NB4 (cell line): Measurements from ENCODE around the gene SLFN14.
"Not testable (repeated sequence)": the region's sequence is repeated elsewhere in the genome, so short reads cannot be mapped to it uniquely, and the experiment has no call there.

Experiments used
- DNase-seq: peaks from one replicate; pipeline ENCODE4 v3.0.0; 2010; ENCODE audit warnings: low read depth
- H3K4me3 ChIP-seq: one replicate; pipeline ENCODE4 v1.5.1; 2011; ENCODE audit warnings: mild to moderate bottlenecking, low read depth, low read length, moderate library complexity
- CTCF ChIP-seq: IDR thresholded peaks from one replicate; pipeline ENCODE4 v1.5.1; 2012; ENCODE audit warnings: low read depth, low read length
- MAX ChIP-seq: IDR thresholded peaks from 2 replicates; pipeline ENCODE4 v1.6.1; 2011; ENCODE audit warnings: low read depth, low read length
- MYC ChIP-seq: IDR thresholded peaks from 2 replicates; pipeline ENCODE4 v1.6.1; 2011; ENCODE audit warnings: low read depth, low read length
- POLR2A ChIP-seq: IDR thresholded peaks from 2 replicates; pipeline ENCODE4 v1.6.1; 2011; ENCODE audit warnings: mild to moderate bottlenecking; ENCODE audit not compliant: insufficient read length; ENCODE audit errors: extremely low read depth

The SLFN14 gene

GRCh38 chr17:35529866-35530265 is 30.8 kb downstream of the SLFN14 start:
- no peak for DNase-seq
- TF ChIP-seq POLR2A: no peak
- TF ChIP-seq MAX: no peak
- no peak for TF ChIP-seq CTCF
- TF ChIP-seq MYC: no peak
- H3K4me3 ChIP-seq: no peak overlapping the region

- H3K4me3 ChIP-seq, DNase-seq: not testable (repeated sequence)
These were observed 31.3 kb downstream of the SLFN14 start for GRCh38 chr17:35529326-35529725.

GRCh38 chr17:35523296-35523695 is 37.3 kb downstream of the SLFN14 start:
- no peak overlapping the region for H3K4me3 ChIP-seq
- TF ChIP-seq MYC: no peak
- TF ChIP-seq MAX: no peak
- TF ChIP-seq POLR2A: no peak
- TF ChIP-seq CTCF: no peak
- DNase-seq: peak; percentile 91

- DNase-seq: peak; percentile 90
- peak overlapping the region; percentile 51 for H3K4me3 ChIP-seq
These were observed 38.9 kb downstream of the SLFN14 start for GRCh38 chr17:35521654-35522256.

GRCh38 chr17:35521150-35521549 is 39.5 kb downstream of the SLFN14 start:
- DNase-seq: peak; percentile 58
- TF ChIP-seq MAX (no peak), POLR2A (no peak), CTCF (no peak), MYC (no peak)
- H3K4me3 ChIP-seq: peak overlapping the region; percentile 51

GRCh38 chr17:35519906-35520442 is 40.6 kb downstream of the SLFN14 start:
- no peak for TF ChIP-seq POLR2A
- TF ChIP-seq CTCF: no peak
- TF ChIP-seq MAX: no peak
- TF ChIP-seq MYC: no peak
- no peak for DNase-seq
- H3K4me3 ChIP-seq: no peak overlapping the region

- DNase-seq: no peak
- H3K4me3 ChIP-seq: no peak overlapping the region
- TF ChIP-seq POLR2A: no peak
- TF ChIP-seq MYC: no peak
- no peak for TF ChIP-seq MAX
- TF ChIP-seq CTCF: no peak
These were observed 41.2 kb downstream of the SLFN14 start for GRCh38 chr17:35519439-35519838.

GRCh38 chr17:35518431-35518830 is 42.2 kb downstream of the SLFN14 start:
- DNase-seq, H3K4me3 ChIP-seq: not testable (repeated sequence)
